Measurements from ENCODE around the gene ABCA2. TPM values are rescaled to one million over a fixed set of nuclear protein-coding genes. Genes with fewer than 3 reads are reported as not detected.

The ABCA2 gene
- total RNA-seq, 1 donor from 2014 or later: 62.4 TPM

DNA sequence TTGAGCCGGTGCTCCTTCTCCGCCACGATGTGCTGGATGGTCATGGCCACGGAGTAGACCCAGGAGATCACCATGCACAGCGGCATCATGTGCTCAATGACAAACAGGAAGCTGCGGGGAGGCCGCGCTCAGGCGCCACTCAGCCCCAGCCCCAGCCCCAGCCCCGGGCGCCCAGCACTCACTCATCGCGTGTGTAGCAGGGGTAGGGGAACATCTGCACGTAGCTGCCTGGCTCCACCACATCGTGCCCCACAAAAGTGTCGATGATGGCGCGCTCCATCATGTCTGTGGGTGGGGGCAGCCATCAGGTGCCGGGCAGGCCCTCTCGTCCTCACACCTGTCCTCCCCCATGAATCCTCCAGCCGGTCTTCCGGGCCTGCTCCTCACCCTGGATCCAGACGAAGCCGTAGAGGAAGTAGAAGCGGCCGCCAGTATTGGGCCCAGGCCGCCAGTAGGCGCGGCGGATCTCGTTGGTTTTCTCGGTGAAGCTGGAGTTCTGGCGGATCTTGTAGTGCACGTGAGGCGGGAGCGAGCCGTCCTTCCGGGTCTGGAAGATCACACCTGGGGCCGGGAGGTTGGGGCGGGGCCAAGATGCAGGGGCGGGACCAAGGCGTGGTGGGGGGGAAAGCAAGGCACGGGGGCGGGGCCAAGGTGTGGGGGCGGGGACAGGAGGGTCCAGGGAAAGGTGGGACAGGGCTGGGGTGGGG, 10.1 kb downstream of the ABCA2 start:
- Mint-ChIP-seq H3K36me3 (ENCODE audit: low read depth) (peaks cover 9% of the 10 kb centered on the region), H3K4me3 (ENCODE audit: unreplicated experiment) (no peak overlapping the region), H3K4me1 (ENCODE audit: low read depth) (no peaks in the 10 kb centered on the region), H3K27ac (ENCODE audit: unreplicated experiment) (no peak overlapping the region), H3K27me3 (ENCODE audit: low read depth) (no peaks in the 10 kb centered on the region), H3K9me3 (ENCODE audit: low read depth) (no peaks in the 10 kb centered on the region)
- TF ChIP-seq, protein P1, sequence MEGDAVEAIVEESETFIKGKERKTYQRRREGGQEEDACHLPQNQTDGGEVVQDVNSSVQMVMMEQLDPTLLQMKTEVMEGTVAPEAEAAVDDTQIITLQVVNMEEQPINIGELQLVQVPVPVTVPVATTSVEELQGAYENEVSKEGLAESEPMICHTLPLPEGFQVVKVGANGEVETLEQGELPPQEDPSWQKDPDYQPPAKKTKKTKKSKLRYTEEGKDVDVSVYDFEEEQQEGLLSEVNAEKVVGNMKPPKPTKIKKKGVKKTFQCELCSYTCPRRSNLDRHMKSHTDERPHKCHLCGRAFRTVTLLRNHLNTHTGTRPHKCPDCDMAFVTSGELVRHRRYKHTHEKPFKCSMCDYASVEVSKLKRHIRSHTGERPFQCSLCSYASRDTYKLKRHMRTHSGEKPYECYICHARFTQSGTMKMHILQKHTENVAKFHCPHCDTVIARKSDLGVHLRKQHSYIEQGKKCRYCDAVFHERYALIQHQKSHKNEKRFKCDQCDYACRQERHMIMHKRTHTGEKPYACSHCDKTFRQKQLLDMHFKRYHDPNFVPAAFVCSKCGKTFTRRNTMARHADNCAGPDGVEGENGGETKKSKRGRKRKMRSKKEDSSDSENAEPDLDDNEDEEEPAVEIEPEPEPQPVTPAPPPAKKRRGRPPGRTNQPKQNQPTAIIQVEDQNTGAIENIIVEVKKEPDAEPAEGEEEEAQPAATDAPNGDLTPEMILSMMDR (IDR thresholded peaks at IDR 0.05): no peak
- DNase-seq (ENCODE audit: low spot score): no peak

GRCh38 chr9:137017071-137017470, 11.0 kb downstream of the ABCA2 start:
- TF ChIP-seq, protein P1 (IDR thresholded peaks at IDR 0.05): no peak
- Mint-ChIP-seq H3K36me3 (ENCODE audit: low read depth) (peaks cover 11% of the 10 kb centered on the region), H3K4me1 (ENCODE audit: low read depth) (no peaks in the 10 kb centered on the region), H3K27me3 (ENCODE audit: low read depth) (no peaks in the 10 kb centered on the region), H3K4me3 (ENCODE audit: unreplicated experiment) (no peak overlapping the region), H3K27ac (ENCODE audit: unreplicated experiment) (no peak overlapping the region), H3K9me3 (ENCODE audit: low read depth) (no peaks in the 10 kb centered on the region)
- no peak for DNase-seq (ENCODE audit: low spot score)

DNA sequence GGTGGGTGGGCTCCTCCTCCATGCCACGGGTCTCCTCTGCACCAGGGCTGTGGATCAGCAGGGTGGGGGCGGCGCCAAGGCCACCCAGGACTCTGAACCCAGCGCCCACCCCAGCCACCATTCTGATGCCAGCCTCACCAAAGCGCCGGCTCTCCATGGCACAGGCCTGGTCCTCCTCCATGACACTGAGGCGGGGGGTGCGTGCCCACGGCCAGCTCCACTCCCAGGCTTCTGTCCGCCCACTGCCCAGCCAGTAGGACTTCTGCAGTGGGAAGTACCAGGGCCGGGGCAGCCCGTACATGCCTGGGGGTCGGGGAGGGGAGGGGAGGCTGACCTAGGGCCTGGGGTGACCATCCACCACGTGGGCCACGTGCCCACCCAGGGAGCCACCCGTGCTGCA, 11.6 kb downstream of the ABCA2 start:
- Mint-ChIP-seq H3K9me3 (ENCODE audit: low read depth) (no peaks in the 10 kb centered on the region), H3K36me3 (ENCODE audit: low read depth) (peaks cover 14% of the 10 kb centered on the region), H3K27me3 (ENCODE audit: low read depth) (no peaks in the 10 kb centered on the region), H3K27ac (ENCODE audit: unreplicated experiment) (no peak overlapping the region), H3K4me3 (ENCODE audit: unreplicated experiment) (no peak overlapping the region), H3K4me1 (ENCODE audit: low read depth) (no peaks in the 10 kb centered on the region)
- TF ChIP-seq, protein P1 (IDR thresholded peaks at IDR 0.05): no peak
- DNase-seq (ENCODE audit: low spot score): no peak

GRCh38 chr9:137015976-137016375, 12.1 kb downstream of the ABCA2 start:
- Mint-ChIP-seq H3K9me3 (ENCODE audit: low read depth) (no peaks in the 10 kb centered on the region), H3K4me3 (ENCODE audit: unreplicated experiment) (no peak overlapping the region), H3K27me3 (ENCODE audit: low read depth) (no peaks in the 10 kb centered on the region)

DNA sequence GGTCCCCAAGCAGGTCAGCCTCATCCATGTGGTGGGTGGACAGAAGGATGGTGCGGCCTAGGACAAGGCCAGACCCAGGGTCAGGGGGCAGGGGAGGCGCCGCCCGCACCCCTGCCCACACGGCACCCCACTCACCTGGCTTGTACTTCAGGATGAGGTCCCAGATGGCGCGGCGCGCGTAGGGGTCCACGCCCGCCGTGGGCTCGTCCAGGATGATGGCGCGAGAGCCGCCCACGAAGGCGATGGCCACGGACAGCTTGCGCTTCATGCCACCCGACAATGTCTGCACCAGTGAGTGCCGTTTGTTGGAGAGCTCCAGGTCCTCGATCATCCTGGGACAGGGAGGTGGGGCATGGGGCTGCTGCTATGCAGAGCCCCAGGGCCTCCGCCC, 12.5 kb downstream of the ABCA2 start:
- no peaks in the 10 kb centered on the region for H3K9me3 Mint-ChIP-seq (ENCODE audit: low read depth)

More at GRCh38 chr9:137015976-137016375, 12.1 kb downstream of the ABCA2 start:
- no peak overlapping the region for H3K27ac Mint-ChIP-seq (ENCODE audit: unreplicated experiment)
- H3K36me3 Mint-ChIP-seq (ENCODE audit: low read depth): peaks cover 15% of the 10 kb centered on the region
- H3K4me1 Mint-ChIP-seq (ENCODE audit: low read depth): no peaks in the 10 kb centered on the region
- DNase-seq (ENCODE audit: low spot score): no peak
- TF ChIP-seq, protein P1 (IDR thresholded peaks at IDR 0.05): no peak

More for the DNA sequence above, 12.5 kb downstream of the ABCA2 start:
- Mint-ChIP-seq H3K4me3 (ENCODE audit: unreplicated experiment) (no peak overlapping the region), H3K27ac (ENCODE audit: unreplicated experiment) (no peak overlapping the region), H3K4me1 (ENCODE audit: low read depth) (no peaks in the 10 kb centered on the region), H3K27me3 (ENCODE audit: low read depth) (no peaks in the 10 kb centered on the region), H3K36me3 (ENCODE audit: low read depth) (peaks cover 15% of the 10 kb centered on the region)
- TF ChIP-seq, protein P1 (IDR thresholded peaks at IDR 0.05): no peak
- DNase-seq (ENCODE audit: low spot score): no peak

Measured in chondrocyte (in vitro differentiated cells).